DMS53 (cell line): ENCODE results near the gene MT1F.
"Not testable (repeated sequence)": the region's sequence is repeated elsewhere in the genome, so short reads cannot be mapped to it uniquely, and the experiment has no call there.

ENCODE experiments used
- DNase-seq: peaks from one replicate; lab custom pipeline; 2025; lab: John Stamatoyannopoulos, UW

Gene MT1F

GRCh38 chr16:56657555-56658326 is at the start of gene MT1F:
TSS of gene MT1F (plus strand) at chr16:56657959. CDS start at chr16:56658059, 100 bp downstream.
- DNase-seq, result peak; percentile 91

GRCh38 chr16:56608043-56608875 is 49.5 kb upstream of the MT1F start, which contains the start of gene MT2A:
TSS of gene MT2A (plus strand) at chr16:56608584. CDS start at chr16:56608656, 72 bp downstream.
- peak; percentile 99 for DNase-seq

- DNase-seq, result peak; percentile 71
These were observed 48.8 kb upstream of the MT1F start for GRCh38 chr16:56608876-56609462.

DNA sequence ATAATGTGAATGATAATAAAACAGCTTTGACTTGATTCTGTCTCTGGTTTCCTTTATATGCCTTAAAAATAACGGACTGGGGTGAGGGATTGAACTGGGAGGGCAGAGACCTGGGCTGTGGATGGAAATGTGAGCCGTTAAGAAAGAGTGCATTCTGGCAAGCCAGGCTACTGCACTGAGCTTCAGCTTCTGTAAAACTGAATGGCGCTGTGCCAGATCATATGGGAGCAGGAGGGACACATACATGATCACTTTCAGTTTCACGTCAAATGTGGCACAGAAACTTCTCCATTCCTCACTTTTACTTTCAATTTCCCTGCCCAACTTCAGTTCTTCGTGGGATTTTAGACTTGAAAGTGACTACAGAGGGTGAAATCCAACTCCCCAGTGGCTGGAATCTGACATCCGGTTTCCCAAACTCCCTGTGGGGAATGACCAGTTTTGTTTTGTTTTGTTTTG is 48.3 kb upstream of the MT1F start:
- DNase-seq, result peak; percentile 76

DNA sequence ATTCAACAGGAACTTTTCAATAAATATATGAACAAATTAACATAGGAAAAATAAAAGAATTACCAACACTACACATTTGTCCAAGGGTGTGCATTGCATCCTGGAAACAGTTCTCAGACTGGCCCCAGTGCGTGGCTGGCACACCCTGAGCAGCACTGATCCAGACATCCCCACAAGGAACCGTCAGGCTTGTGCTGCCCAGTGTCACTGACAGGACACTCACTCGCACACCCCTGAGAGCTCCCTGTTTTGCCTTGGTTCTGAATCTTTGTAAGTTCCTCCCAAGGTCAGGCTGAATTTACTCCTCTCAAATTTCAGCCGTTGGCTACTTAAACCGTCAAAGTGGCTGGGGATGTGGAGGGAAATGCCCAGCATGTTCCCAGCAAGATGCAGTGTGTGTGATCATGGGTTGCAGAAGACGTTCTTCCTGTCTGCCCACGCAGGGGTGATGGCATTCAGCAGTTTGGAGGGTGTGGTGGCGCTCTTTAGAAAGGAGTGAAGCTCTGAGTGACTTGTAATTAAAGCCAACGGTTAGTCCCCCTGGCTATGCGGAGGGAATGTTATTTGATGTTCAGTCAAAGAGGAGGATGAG is 47.6 kb upstream of the MT1F start:
- DNase-seq, result no peak

- no peak for DNase-seq
These were observed 47.1 kb upstream of the MT1F start for GRCh38 chr16:56610609-56611111.

GRCh38 chr16:56611281-56611833 is 46.4 kb upstream of the MT1F start:
- peak; percentile 22 for DNase-seq

- no peak for DNase-seq
These were observed 44.1 kb upstream of the MT1F start for GRCh38 chr16:56613706-56614105.

- no peak for DNase-seq
These were observed 43.2 kb upstream of the MT1F start for GRCh38 chr16:56614549-56614991.

DNA sequence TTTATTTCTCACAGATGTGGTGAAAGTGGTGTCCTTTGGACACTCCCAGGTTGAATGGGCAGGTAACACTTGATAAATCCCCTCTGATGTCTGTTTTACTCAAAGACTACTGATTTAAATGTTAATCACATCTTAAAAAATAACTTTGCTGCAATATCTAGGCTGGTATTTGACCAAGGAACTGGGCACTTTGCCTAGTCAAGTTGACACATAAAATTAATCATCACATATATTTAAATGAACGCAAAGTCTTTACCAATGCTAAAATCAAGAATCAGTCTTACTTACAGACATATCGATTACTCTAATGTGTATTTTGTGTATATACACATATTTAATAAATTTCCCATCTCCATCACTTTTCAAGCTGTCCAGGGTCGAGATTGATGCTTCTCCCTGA is 42.4 kb upstream of the MT1F start:
- no peak for DNase-seq

GRCh38 chr16:56616608-56617211 is 41.0 kb upstream of the MT1F start:
- peak; percentile 55 for DNase-seq

GRCh38 chr16:56617212-56618085 is 40.3 kb upstream of the MT1F start:
- peak; percentile 93 for DNase-seq

DNA sequence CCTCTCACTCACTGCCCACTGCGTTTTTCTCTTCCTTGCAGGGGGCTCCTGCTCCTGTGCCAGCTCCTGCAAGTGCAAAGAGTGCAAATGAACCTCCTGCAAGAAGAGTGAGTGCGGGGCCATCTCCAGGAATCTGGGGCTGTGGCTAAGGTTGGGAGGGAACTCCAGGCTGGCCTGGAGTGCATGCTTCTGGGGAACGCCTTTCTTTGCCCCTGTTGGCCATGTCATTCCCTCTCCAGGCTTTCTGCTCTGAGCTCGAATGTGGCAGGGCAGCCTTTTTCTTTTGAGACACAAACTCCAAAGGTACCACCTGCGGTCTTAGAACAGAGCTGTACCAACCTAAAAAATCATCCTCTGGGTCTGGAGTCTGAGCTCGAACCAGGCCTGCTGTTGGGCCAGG is 39.6 kb upstream of the MT1F start:
- no peak for DNase-seq

- DNase-seq, result no peak
These were observed 37.3 kb upstream of the MT1F start for GRCh38 chr16:56620339-56620897.

- DNase-seq, result not testable (repeated sequence)
These were observed 35.9 kb upstream of the MT1F start for GRCh38 chr16:56621665-56622445.

DNA sequence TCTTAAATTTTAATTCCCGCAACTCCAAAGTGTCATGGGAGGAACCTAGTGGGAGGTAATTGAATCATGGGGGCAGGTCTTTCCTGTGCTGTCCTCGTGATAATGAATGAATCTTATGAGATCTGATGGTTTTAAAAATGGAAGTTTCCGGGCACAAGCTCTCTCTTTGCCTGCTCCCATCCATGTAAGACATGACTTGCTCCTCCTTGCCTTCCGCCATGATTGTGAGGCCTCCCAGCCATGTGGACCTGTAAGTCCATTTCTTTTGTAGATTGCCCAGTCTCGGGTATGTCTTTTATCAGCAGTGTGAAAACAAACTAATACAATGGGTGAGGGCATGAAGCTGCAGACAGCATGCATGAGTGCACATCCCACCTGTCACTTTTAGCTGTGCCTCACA is 34.6 kb upstream of the MT1F start:
- DNase-seq, result not testable (repeated sequence)

- no peak for DNase-seq
These were observed 34.1 kb upstream of the MT1F start for GRCh38 chr16:56623637-56624036.

- peak; percentile 93 for DNase-seq
These were observed 32.4 kb upstream of the MT1F start, which contains the start of gene MT1E for GRCh38 chr16:56625140-56625942. TSS of gene MT1E (plus strand) at chr16:56625781. CDS start at chr16:56625852, 71 bp downstream.
